GM12865 (cell line): ENCODE data around the gene BBS9.

Experiments used
- DNase-seq: peaks from one replicate; pipeline ENCODE4 v3.0.0; 2010; ENCODE audit warnings: low read depth
- H3K4me3 ChIP-seq: 2 replicates; pipeline ENCODE4 v1.5.1; 2011; ENCODE audit warnings: mild to moderate bottlenecking, low read depth, low read length, control low read depth
- TF ChIP-seq, protein P1 (sequence below): IDR thresholded peaks from 2 replicates; pipeline ENCODE4 v1.5.1; 2011; ENCODE audit warnings: low read length, control low read depth, low read depth, inconsistent platforms; ENCODE audit not compliant: insufficient read depth; ENCODE audit errors: missing control alignments

BBS9 gene

DNA sequence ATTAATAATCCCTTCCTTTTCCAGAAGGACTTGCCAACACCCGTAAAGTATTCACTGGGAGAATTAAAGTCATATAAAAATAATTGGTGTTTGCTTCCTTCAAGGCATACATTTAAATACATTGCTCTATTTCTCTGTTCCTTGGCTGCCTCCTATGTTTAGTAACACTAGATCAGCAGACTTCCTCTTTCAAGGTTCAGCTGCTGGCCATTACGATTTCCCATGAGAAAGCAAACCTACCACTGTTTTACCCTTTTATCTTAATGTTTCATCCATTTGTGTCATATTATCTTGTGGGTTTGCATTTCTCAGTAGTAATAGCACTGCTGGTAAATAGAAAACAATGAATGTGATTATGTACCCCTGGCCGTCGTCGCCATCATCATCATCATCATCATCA, 462.1 kb downstream of the BBS9 start:
- no peak overlapping the region for H3K4me3 ChIP-seq
- TF ChIP-seq, protein P1, sequence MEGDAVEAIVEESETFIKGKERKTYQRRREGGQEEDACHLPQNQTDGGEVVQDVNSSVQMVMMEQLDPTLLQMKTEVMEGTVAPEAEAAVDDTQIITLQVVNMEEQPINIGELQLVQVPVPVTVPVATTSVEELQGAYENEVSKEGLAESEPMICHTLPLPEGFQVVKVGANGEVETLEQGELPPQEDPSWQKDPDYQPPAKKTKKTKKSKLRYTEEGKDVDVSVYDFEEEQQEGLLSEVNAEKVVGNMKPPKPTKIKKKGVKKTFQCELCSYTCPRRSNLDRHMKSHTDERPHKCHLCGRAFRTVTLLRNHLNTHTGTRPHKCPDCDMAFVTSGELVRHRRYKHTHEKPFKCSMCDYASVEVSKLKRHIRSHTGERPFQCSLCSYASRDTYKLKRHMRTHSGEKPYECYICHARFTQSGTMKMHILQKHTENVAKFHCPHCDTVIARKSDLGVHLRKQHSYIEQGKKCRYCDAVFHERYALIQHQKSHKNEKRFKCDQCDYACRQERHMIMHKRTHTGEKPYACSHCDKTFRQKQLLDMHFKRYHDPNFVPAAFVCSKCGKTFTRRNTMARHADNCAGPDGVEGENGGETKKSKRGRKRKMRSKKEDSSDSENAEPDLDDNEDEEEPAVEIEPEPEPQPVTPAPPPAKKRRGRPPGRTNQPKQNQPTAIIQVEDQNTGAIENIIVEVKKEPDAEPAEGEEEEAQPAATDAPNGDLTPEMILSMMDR: no peak
- DNase-seq: no peak

DNA sequence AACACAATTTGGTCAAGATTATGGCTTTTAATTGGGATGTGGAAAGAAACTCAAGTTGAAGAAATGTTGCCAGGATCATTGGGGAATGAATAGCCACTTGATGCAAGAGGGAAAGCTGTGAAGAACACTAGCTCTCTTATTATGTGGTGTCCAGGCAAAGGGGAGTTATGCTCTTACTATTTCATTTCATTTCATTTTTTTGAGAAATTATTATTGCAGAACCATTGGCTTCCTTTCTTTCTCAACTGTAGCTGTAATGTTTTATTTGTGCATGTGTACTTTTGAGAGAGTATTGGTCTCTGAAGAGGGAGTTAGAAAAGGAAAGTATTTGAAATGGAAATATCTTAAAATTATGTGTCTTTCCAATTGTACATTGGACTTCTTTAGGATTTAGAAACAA, 463.4 kb downstream of the BBS9 start:
- no peak for DNase-seq
- no peak overlapping the region for H3K4me3 ChIP-seq
- TF ChIP-seq, protein P1: no peak

DNA sequence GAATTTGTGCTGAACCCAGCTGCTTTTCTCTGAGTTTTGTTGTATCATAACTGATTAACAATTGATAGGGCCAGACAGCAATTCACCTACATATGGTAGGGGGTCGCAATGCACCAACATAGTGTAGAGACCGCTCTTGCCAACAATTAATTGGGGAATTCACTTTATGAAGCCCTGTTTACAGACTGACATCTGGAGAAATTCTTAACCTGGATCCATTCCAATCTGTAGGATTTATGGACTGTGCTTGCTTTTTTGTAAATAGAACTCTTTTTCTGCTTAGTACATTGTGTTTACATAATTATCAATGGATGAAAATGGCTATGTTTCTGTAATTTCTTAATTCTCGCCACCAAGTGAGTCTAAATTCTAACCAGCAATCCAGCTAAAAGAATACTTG, 464.2 kb downstream of the BBS9 start:
- TF ChIP-seq, protein P1: no peak
- no peak overlapping the region for H3K4me3 ChIP-seq

DNA sequence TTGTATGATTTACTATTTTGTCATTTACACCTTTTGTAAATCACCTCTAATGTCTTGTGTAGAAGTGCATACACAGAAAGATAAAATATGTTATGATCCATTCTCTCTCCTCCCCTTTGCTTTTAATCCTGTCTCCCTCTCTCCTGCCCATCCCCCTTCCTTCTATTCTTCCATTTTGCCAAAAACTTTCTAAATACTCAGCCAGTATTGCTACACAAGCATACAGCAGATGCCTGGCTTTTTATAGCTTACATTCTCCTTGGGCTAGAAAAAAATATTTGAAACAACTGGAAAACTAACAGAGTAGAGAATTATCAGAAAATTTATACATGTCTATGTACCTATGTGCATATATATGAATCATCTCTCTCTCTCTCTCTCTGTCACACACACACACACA, 467.3 kb downstream of the BBS9 start:
- DNase-seq: no peak
- no peak overlapping the region for H3K4me3 ChIP-seq
- TF ChIP-seq, protein P1: no peak

More for the DNA sequence above, 464.2 kb downstream of the BBS9 start:
- DNase-seq: no peak

DNA sequence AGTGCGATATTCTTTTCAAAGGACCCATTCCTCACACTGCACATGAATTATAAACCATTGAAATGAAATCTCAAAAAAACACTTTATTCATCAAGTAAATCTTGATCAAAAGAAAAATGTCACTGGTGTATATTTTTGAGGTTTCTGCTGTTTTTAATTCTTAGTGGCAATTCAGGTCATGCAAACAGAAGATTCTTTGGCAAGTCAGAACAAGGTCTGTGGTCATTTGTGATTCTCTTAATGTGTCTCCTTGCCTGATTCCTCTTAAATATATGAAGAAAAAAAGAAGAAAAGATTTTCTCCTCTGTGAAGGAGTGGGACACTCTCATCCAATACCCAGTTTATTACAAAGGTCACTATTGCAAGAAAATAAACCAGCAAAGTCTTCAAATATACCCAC, 467.8 kb downstream of the BBS9 start:
- no peak overlapping the region for H3K4me3 ChIP-seq
- DNase-seq: no peak
- TF ChIP-seq, protein P1: no peak

DNA sequence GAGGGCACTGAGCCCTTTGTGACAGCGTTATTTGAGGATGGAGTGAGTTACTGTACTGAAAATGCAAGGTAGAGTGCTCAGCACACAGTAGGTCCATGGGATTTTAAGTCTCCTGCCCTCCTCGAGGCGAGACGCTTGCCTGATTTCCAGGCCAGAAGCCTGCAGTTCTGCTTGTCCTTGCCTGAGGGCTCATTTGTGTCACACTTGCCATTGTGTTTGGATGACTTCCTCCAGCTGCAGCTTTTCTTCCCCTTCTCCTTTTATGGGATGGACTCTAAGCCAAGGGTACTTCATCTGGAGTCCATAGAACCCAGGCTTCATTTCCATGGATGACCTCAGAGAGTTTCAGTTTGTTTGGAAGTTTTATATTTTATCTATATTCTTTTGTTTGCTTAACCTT, 471.7 kb downstream of the BBS9 start:
- DNase-seq: no peak
- TF ChIP-seq, protein P1: no peak

DNA sequence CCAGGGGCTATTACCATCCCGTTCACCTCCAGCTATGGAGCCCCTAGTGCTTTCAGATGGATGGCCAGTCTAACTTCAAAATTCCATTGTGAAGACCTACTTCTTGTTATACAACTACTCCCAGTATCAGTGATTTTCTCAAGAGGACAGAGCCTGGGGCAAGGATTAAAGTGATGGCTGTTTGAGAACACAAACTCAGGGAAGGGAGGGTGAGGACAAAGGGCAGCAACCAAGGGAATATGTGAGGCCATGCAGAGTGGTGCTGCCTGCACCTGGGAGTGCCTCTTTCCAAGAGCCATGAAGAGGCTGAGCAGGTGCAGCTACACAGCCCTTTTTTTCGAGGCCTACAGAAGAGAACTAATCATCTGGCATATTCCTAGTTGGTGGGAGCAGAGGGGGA, 472.5 kb downstream of the BBS9 start:
- TF ChIP-seq, protein P1: no peak
- DNase-seq: no peak
- H3K4me3 ChIP-seq: no peak overlapping the region

More for the DNA sequence above, 471.7 kb downstream of the BBS9 start:
- no peak overlapping the region for H3K4me3 ChIP-seq
